Kidney epithelial cell (primary cell): ENCODE results near the gene CP. TPM values are rescaled to one million over a fixed set of nuclear protein-coding genes. Genes with fewer than 3 reads are reported as not detected.

Source experiments
- DNase-seq: peaks from one replicate; pipeline ENCODE4 v3.0.0-alpha.2; 2010; ENCODE audit warnings: low read depth
- H3K27me3 ChIP-seq: 2 replicates; pipeline ENCODE4 v1.6.0; 2011; ENCODE audit warnings: low read length; ENCODE audit not compliant: control insufficient read depth, insufficient read depth
- H3K36me3 ChIP-seq: 2 replicates; pipeline ENCODE4 v1.5.1; 2011; ENCODE audit warnings: low read length; ENCODE audit not compliant: control insufficient read depth, insufficient read depth
- H3K4me3 ChIP-seq: 2 replicates; pipeline ENCODE4 v1.5.1; 2011; ENCODE audit warnings: low read depth, mild to moderate bottlenecking, control low read depth, low read length
- CTCF ChIP-seq: IDR thresholded peaks from 2 replicates; pipeline ENCODE4 v1.5.1; 2011; ENCODE audit warnings: mild to moderate bottlenecking, moderate library complexity, low read length, control low read depth, inconsistent platforms; ENCODE audit not compliant: insufficient read depth, poor library complexity, severe bottlenecking
- total RNA-seq: library from RNA; depleted of rRNA; stranded (reverse); fragments of >200 nt; gene quantifications from 2 replicates; pipeline ENCODE4 v1.2.3, GENCODE V29; 2015

The CP gene
- total RNA-seq, 1 donor from 2014 or later = not detected

DNA sequence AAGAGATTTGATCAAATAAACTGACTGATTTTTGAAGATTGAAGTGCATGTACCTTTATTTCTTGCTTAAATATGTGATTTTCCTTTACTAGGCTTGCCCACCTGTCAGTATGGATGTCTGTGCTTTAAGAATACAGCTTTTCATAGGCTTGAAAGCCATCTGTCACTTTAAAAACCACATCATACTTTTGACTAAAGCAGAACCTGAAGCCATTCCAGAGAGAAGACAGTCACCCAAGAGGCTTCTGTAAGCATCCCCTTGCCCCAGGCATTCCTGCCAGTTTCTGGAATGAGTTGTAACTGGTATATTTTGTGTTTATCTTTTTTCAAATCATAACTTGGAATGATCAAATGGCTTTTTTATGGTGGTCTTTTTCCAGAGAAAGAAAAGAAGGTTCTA is 68.2 kb downstream of the CP start:
- no peaks in the 10 kb centered on the region for H3K36me3 ChIP-seq
- DNase-seq = no peak
- no peak overlapping the region for H3K4me3 ChIP-seq
- no peaks in the 10 kb centered on the region for H3K27me3 ChIP-seq
- no peak for TF ChIP-seq CTCF

DNA sequence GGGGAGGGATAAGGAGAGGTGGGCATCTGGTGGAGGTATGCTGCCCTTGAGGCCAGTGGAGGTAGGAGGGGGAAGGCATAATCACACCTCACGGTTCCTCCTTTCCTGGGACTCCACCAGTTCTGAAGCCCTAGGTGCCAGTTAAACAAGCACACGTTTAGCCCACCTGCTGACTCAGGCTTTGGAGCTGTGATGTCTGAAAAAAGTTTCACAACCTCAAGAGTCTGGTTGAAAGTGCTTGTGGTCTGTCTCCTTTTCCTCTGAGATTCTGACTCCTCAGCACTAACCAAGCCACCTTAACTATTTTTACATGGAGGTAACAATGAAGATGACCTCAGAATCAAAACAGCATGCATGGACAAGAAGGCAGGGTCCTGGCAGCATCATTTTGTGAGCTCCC is 69.2 kb downstream of the CP start:
- DNase-seq = peak; percentile 67
- H3K27me3 ChIP-seq = no peaks in the 10 kb centered on the region
- no peak overlapping the region for H3K4me3 ChIP-seq
- TF ChIP-seq CTCF = no peak
- no peaks in the 10 kb centered on the region for H3K36me3 ChIP-seq

GRCh38 chr3:149151843-149152242 is 69.8 kb downstream of the CP start:
- Histone ChIP-seq H3K4me3 (no peak overlapping the region), H3K27me3 (no peaks in the 10 kb centered on the region), H3K36me3 (no peaks in the 10 kb centered on the region)
- TF ChIP-seq CTCF = no peak
- no peak for DNase-seq

- no peaks in the 10 kb centered on the region for H3K36me3 ChIP-seq
- no peak for TF ChIP-seq CTCF
- no peak overlapping the region for H3K4me3 ChIP-seq
- no peaks in the 10 kb centered on the region for H3K27me3 ChIP-seq
- DNase-seq = no peak
Measured at GRCh38 chr3:149150436-149150835, 71.2 kb downstream of the CP start.

DNA sequence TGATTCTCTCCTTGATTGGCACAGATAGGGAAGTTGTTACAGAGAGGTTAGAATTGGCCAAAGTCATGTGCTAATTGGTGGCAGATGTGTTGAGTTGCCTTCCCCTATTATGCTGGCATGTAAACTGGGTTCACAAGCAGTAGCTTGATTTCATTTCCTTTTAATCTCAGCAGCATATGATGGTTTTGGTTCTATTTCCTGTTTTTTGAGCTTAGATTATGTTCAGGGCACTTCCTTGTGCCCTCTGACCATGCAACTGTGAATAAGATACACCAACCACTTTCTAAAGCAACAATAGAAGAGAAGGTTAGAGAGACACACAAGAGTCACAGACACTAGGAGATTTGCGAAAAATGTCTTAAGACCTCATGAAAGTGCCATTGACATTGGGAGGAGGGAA is 75.7 kb downstream of the CP start:
- Histone ChIP-seq H3K4me3 (no peak overlapping the region), H3K27me3 (no peaks in the 10 kb centered on the region), H3K36me3 (no peaks in the 10 kb centered on the region)
- no peak for TF ChIP-seq CTCF
- DNase-seq = no peak

DNA sequence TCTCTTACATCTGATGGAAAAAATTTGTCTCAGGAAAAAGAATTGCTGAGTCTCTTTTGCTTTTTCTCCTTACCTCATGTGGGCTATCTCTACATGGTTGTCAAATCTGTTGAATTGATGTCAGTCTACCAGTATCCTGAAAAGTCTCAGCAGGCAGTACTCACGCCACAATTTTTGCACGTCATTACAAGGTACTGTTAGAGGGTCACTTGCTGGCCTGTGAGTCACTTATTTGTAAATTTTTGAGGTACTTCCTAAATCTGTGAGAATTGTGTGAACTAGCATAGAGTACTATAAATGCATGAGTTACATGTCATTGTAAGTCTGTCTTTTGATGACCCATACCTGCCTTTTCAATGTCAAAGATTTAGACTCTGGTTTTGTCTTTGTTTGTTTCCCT is 76.3 kb downstream of the CP start:
- TF ChIP-seq CTCF = no peak
- DNase-seq = no peak
- Histone ChIP-seq H3K36me3 (no peaks in the 10 kb centered on the region), H3K27me3 (no peaks in the 10 kb centered on the region), H3K4me3 (no peak overlapping the region)
